ENCODE measurements around the gene S100A3.

DNA sequence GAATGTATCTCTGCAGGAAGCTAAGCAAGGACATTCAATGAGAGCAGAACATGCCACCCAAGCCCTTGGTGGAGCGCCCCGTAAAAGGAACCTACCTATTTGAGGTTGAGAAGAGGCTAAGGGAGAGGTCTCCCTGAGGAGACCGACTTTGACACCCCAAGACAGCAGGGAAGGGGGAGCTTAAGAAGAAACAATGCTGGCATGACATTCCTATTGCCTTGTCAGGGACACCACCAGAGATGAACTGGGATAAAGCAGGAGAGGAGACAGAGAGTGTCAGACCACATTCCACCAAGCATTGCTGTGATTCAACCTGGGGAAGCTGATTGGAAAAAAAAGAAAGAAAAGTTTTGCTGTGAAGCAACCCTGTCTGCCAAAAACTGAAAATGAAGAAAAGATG, 29.9 kb upstream of the S100A3 start:
- no peak for TF ChIP-seq EZH2 (IDR thresholded peaks at IDR 0.05; ENCODE audit: low read length)
- TF ChIP-seq, protein P1, sequence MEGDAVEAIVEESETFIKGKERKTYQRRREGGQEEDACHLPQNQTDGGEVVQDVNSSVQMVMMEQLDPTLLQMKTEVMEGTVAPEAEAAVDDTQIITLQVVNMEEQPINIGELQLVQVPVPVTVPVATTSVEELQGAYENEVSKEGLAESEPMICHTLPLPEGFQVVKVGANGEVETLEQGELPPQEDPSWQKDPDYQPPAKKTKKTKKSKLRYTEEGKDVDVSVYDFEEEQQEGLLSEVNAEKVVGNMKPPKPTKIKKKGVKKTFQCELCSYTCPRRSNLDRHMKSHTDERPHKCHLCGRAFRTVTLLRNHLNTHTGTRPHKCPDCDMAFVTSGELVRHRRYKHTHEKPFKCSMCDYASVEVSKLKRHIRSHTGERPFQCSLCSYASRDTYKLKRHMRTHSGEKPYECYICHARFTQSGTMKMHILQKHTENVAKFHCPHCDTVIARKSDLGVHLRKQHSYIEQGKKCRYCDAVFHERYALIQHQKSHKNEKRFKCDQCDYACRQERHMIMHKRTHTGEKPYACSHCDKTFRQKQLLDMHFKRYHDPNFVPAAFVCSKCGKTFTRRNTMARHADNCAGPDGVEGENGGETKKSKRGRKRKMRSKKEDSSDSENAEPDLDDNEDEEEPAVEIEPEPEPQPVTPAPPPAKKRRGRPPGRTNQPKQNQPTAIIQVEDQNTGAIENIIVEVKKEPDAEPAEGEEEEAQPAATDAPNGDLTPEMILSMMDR (optimal IDR thresholded peaks at IDR 0.05 in 1 of 3, IDR thresholded peaks at IDR 0.05 in 1 of 3, conservative IDR thresholded peaks at IDR 0.05 in 1 of 3; ENCODE audit: extremely low read depth in 1 of 3, insufficient read depth in 2 of 3, low read length in 3 of 3): no peak
